Right renal pelvis (tissue), 4 donors: ENCODE data around the gene DNAJC16. TPM values are rescaled to one million over a fixed set of nuclear protein-coding genes. Genes with fewer than 3 reads are reported as not detected.

Experiments used
- DNase-seq, 4 donors: peaks; one replicate each; pipeline ENCODE4 v3.0.0-alpha.2; 2013; ENCODE audit warnings: low read depth in 4 of 4, low spot score in 3 of 4, missing footprints in 1 of 4
- polyA plus RNA-seq, 4 donors: library from polyadenylated mRNA; unstranded; fragments of 120-200 nt; gene quantifications; one replicate each; pipeline ENCODE4 v1.2.1, GENCODE V29; 2013; ENCODE audit not compliant: insufficient read length in 4 of 4

DNAJC16 gene
- polyA plus RNA-seq, 4 donors, result 27.6 to 33.4 (median 30.7) TPM

DNA sequence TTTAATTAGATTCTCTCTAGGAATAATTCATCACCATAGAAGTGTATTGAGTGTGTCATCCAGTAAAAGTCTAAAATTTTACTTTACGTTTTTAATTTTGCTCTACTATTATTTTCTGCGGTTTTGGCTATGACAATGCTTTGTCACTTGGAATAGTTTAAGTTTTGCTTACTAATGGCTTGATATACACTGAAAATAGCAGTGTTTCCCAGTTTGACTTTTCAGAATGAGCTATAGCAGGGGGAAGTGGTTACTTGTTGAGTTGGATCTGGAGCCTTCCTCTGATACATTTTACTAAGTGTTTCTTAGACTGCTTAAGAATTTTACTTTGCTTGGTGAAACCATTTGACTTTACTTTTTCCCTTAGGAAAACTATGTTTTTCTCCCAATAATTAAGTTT, 5.0 kb downstream of the DNAJC16 start:
- DNase-seq, result no peak

GRCh38 chr1:15538771-15539170, 12.1 kb downstream of the DNAJC16 start:
- DNase-seq, result no peak

GRCh38 chr1:15540186-15540585, 13.5 kb downstream of the DNAJC16 start:
- DNase-seq, result no peak

DNA sequence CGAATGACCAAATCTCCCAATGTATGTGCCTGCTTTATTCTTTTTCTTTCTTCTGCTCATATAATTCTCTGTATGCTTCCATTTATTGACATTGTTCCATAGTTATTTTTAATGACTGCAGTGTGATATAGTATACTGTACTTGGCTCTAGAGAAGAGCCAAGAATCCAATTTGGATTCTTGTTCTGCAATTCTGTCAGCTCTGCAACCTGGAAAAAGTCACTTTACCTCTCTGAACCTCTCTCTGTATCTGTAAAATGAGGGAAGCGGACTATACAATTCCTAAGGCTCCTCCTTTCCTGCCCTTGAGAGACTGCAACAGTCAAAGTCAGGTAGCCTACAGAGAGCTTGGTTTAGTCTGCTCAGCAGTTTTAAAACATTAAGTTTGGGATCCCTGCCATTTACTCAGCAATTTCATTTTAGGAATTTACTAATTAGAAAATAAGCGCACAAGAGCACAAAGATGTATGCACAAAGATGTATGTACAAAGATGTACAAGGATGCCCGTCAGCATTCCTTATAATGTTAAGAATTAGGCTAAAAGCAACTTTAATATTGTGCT, 14.7 kb downstream of the DNAJC16 start:
- DNase-seq, result no peak

GRCh38 chr1:15542388-15543250, 16.0 kb downstream of the DNAJC16 start:
- DNase-seq, result no peak

GRCh38 chr1:15543251-15543588, 16.6 kb downstream of the DNAJC16 start:
- no peak for DNase-seq

DNA sequence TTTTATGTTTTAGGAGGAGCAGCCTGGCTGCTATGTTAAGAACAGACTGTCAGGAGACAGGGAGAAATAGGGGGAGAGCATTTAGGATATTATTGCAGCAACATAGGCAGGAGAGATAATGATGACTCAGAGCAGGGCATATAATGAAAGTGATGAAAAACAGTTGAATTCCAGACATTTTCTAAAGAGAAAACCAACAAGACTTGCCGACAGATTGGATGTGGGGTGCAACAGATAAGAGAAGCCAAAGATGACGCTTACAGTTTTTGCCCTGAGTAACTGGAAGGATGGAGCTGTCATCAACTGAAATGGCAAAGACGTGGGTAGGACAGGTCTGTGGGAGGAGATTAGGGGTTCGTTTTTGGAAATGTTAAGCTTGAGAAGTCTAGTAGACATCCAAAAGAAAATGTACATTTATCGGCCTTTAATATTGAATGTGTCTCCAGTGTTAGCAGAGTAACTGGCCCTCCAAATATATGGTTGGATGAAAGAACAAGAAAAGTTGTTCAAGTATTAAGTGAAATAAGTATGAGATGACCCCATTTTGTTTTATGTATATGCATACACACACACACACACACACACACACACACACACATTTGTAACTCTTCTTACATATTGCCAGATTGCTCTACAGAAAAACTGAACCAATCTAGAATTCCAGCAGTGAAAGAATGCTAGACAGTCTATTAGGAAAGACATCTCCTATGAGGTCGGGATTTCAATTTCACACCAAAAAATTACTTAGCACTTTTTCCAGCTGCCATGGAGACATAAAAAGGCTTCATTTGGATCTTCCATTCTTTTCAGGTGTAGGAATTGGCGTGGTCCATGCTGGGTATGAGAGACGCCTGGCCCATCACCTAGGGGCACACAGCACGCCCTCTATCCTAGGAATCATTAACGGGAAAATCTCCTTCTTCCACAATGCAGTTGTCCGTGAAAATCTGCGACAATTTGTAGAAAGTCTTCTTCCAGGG, 17.2 kb downstream of the DNAJC16 start:
- DNase-seq, result no peak

GRCh38 chr1:15546641-15547040, 20.0 kb downstream of the DNAJC16 start:
- DNase-seq, result no peak

GRCh38 chr1:15550573-15550972, 23.9 kb downstream of the DNAJC16 start:
- no peak for DNase-seq

GRCh38 chr1:15557008-15557407, 30.4 kb downstream of the DNAJC16 start:
- DNase-seq, result no peak

GRCh38 chr1:15557594-15557993, 30.9 kb downstream of the DNAJC16 start:
- no peak for DNase-seq

DNA sequence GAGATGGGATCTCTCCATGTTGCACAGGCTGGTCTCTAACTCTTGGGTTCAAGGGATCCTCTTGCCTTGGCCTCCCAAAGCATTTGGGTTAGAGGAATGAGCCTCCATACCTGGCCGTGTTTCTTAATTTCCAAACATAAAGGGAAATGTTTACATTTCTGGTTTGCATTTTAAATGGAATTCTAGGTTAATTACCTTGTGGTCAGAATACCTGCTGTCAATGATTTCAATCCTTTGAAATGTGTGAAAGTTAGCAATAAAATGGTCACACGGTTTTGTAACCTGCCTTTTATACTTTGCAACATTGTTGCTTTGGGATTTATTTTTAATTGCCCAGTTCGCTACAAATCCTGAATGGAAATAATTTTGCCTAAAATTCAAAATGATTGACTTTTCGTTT, 31.9 kb downstream of the DNAJC16 start:
- DNase-seq, result no peak

- DNase-seq, result no peak
Measured at GRCh38 chr1:15559189-15559810, 32.7 kb downstream of the DNAJC16 start.

DNA sequence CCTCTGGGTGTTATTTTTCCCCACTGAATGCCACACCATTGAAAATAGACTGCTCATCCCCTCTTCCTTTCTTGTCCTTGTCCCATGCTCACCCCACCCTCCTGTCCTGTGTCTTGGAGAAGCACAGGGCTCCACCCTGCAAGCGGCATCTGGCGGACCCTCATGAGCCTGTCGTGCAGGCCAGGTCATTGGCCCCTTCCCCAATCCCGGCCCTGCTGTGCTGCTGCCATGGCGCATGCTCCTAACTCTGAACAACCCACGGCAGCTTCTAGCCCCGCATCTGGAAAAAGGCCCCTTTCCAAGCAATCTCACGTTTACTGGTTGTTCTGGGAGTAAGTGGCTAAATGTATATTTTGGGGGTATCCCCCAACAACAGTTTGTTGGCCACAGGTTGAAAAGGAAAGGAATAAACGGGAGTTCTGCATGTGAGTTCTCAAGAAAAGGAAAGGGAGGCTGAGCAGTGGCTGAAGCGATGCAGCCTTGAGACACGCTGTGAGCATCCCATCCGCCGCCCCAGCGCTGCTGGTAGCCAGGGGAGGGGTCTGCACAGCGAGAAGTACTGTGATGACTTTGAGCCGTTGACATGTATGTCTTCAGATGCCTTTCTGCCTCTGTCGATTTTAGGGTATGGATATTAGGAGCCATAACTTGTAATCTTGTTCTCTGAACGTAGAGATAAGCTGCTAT, 41.9 kb downstream of the DNAJC16 start:
- no peak for DNase-seq

DNA sequence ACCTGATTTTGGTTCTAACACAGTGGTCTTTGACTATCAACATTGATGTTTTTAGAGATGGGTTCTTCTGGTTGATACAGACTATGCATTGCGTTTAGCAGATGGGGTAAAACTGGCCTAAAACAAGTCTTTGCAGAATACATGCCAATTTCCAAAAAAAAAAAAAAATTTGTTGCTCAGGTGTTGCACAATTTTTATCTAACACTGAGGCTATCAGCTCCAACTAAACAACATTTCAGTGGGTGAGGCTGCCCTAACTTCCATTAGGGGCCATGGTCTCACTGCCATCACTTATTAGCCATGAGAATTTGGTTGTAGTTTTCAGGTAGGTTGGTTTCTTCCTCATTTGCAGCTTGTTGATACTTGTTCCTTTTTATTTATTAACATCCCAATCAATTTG, 44.2 kb downstream of the DNAJC16 start:
- DNase-seq, result no peak

GRCh38 chr1:15571266-15571665, 44.6 kb downstream of the DNAJC16 start:
- no peak for DNase-seq

DNA sequence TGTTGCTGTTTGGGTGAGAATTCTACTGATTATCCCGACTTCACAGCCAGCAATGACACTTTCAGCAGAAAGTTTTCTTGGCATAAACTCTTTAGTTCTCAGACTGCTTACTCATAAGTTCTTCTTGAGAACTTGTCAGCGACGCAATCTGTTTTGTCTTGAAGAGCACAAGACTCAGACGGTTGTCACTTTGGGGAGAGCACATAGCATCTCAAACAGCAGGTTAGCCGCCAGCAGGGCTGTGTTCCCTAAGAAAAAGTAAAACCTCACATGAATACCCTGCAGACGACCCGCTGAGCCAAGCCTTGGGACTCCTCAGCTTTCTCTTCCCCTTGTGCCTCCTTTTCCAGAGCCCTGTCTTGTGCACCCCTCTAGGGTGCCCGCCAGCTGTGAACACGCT, 46.8 kb downstream of the DNAJC16 start:
- no peak for DNase-seq

DNA sequence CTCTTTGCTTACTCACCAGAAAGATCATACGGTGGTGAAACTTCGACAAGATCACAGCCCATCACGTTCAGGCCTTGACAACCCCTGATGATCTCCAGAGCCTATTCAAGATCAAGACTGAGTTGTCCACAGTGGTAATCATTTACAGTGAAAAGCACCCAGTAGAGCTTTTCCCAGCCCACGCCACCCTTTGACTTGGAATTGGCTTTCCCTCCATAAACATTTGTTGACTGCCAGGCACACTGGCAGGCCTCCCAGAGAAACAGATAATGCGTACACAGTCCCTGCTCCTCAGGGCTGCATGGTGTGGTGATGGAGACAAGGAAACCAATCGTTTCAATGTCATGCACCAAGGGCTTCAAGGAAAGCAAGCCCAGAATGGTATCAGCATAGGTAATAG, 48.1 kb downstream of the DNAJC16 start:
- DNase-seq, result no peak

DNA sequence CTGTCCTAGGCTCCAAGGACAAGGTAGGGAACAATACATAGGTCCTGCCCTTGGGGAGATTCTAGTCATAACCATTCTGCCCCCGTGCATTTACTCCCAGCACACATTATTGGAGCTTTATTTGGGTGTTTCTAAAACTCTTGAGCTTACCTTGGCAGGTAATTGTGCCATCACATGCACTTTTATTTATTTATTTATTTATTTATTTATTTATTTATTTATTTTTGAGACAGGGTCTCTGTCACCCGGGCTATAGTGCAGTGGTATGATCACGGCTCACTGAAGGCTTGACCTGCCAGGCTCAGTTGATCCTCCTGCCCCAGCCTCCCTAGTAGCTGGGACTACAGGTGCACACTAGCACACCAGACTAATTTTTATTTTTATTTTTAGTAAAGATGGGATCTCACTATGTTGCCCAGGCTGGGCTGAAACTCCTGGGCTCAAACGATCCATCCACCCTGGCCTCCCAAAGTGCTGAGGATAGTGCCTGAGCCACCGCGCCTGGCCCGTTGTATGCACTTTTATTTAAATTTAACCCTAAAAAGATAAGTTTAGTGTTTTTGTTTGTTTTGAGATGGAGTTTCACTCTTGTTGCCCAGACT, 49.0 kb downstream of the DNAJC16 start:
- DNase-seq, result no peak

GRCh38 chr1:15577691-15578090, 51.0 kb downstream of the DNAJC16 start:
- DNase-seq, result no peak
